ENCODE measurements around the gene TUBB1.
"Not testable (repeated sequence)": the region's sequence is repeated elsewhere in the genome, so short reads cannot be mapped to it uniquely, and the experiment has no call there.

The TUBB1 gene

DNA sequence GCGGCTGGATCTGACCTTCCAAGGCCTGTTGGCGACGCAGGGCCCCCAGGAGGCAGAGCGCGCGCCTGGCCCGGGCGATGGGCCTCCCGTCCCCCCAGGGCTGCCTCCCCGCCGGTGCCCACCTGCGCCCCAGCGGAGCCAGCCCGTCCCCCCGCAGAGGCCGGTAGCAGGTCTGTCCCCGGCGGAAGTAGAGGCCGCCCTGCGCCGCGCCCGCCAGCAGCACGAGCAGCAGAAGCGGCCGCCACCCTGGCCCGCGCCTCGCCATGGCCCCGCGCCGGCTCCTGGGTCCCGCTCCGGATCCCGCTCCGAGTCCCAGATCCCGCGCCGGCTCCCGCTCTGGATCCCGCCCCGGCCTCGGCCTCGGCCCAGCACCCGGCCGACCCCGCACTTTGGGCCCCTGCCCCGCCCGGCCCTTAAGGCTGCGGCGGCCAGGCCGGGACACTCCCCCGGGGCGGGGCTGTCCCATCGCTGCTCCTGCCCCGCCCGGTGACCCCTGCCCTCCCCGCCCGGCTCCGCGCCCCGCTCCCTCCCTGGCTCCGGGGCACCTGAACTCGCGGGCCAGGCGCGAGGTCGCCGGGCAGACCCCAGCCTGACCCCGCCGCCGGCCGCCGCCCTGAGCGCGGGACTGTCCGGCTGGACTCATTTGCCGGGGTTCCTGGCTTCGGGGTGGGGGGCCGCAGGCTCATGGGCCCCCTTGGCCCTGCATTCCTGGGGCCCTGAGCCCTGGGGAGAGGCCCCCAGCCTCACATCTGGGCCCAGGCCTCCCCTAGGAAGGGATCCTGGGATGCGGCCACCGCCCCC, 12.2 kb upstream of the TUBB1 start, which contains the start of gene CTSZ:
Gene CTSZ (minus strand): TSS at position 391 of the 801 bp plus-strand sequence. CDS start 126 bp downstream, at position 265.
- Histone ChIP-seq H3K4me3 (ENCODE audit: low read depth, low read length) (no peak within 1 kb of the TSS), H3K4me1 (no peaks in the 10 kb centered on the region), H3K36me3 (no peaks in the 10 kb centered on the region), H3K9me3 (no peaks in the 10 kb centered on the region), H3K27me3 (no peaks in the 10 kb centered on the region)
- DNase-seq, result no peak
- TF ChIP-seq, protein P1, sequence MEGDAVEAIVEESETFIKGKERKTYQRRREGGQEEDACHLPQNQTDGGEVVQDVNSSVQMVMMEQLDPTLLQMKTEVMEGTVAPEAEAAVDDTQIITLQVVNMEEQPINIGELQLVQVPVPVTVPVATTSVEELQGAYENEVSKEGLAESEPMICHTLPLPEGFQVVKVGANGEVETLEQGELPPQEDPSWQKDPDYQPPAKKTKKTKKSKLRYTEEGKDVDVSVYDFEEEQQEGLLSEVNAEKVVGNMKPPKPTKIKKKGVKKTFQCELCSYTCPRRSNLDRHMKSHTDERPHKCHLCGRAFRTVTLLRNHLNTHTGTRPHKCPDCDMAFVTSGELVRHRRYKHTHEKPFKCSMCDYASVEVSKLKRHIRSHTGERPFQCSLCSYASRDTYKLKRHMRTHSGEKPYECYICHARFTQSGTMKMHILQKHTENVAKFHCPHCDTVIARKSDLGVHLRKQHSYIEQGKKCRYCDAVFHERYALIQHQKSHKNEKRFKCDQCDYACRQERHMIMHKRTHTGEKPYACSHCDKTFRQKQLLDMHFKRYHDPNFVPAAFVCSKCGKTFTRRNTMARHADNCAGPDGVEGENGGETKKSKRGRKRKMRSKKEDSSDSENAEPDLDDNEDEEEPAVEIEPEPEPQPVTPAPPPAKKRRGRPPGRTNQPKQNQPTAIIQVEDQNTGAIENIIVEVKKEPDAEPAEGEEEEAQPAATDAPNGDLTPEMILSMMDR (IDR thresholded peaks at IDR 0.05; ENCODE audit: low read depth, low read length), result no peak

DNA sequence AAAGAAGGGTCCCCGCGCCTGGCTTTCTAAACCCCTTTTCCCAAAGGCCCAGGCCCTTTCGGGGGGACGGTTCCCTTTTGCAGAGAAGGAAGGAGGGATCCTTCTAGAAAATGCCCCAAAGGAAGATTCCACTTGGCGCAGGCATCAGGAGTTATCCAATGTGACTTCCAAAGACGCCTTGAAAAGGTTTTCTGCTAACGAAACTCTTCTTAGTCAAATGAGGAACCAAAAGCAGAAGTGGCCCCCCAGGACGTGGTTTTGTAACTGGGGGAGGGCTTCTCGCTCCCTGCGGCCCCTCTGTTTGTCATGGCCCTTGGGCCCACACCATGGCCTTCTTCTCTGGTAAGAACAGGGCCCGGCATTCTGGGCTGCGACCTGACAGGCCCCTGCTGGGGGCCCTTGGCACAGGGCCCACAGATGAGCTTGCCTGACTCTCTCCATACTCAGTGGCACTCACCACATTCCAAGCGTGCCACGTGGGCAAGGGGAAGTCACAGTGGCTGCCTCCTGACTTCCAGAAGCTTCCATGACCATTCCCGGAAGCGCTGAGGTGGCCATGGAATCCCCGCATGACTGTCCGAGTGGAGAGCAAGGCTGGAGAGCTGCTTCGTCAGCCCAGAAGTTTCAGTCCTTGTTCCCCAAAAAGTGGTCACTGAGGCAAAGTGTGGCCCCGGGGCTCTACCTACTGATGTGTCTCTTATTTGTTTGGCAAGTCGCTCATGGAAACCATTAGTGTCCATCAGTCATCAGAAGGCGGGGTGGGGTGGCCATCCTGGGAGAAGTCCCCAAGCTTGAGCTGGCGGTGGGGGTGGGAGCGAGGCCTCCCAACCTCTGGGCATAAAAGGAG, 11.3 kb upstream of the TUBB1 start:
- DNase-seq, result no peak

DNA sequence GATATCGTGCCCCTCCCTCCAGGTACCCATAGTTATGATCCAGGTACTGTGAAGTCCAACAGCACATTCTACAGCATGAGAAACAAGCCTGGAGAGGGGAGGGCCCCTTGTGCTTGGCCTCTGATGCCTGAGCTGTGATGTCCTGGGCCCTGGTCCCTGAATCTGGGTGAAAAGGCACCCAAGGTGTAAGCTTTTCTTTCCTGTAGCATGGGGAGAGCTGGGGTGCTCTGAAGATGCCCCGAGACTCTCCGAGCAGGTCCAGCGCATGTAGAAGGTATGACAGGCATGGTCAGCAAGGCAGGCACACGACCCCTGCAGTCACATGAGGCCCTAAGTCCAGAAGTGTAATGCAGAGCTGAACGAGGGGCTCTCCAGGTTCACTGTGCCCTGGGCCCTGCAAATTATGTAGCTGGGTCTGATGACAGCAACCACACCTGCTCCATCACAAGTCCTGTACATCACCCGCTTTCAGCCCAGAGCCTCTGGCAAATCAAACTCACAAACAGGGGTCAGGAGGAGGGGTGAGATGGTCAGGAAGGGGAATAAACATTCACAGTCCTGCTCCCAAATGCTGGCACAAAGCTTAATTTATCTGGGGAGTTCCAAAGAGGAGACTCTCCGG, 10.4 kb upstream of the TUBB1 start:
- Histone ChIP-seq H3K27me3 (no peaks in the 10 kb centered on the region), H3K4me1 (no peaks in the 10 kb centered on the region), H3K9me3 (no peaks in the 10 kb centered on the region), H3K36me3 (no peaks in the 10 kb centered on the region), H3K4me3 (ENCODE audit: low read depth, low read length) (no peak overlapping the region)
- DNase-seq, result no peak
- TF ChIP-seq, protein P1 (IDR thresholded peaks at IDR 0.05; ENCODE audit: low read depth, low read length), result no peak

More for the DNA sequence above, 11.3 kb upstream of the TUBB1 start:
- no peak overlapping the region for H3K4me3 ChIP-seq (ENCODE audit: low read depth, low read length)
- H3K36me3 ChIP-seq, result no peaks in the 10 kb centered on the region
- no peaks in the 10 kb centered on the region for H3K9me3 ChIP-seq
- TF ChIP-seq, protein P1 (IDR thresholded peaks at IDR 0.05; ENCODE audit: low read depth, low read length), result no peak
- H3K27me3 ChIP-seq, result no peaks in the 10 kb centered on the region
- no peaks in the 10 kb centered on the region for H3K4me1 ChIP-seq

DNA sequence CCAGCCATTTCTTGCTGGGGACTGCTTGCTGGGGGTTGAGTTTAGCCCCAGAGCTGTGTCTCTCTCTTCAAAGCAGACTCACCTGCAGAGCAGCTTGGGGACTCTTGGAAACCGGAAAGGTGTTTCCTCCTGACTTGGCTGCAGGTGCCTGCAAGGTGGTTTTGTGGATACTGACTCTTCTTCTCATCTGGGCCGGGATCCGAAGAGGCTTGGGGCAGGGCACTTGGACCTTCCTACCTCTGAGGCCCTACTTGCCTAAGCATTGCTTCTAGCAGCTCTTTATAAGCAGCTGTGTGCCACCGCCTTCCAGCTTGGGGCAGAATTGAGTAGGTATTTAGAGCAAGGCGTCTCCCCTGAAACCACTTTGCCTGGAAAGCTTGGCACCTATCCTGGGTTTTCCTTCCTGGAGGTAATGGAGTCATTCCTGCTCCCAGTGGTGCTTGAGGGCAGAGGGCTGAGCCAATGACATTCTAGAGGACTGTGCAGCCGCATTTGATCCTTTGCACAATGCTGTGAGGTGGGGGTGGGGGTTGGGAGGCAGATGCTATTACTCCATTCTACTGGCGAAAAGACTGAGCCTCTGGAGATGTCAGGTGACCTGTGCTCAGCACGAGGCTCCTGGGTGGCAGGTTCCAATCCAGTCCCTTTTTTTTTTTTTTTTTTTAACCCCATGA, 8.8 kb upstream of the TUBB1 start:
- no peaks in the 10 kb centered on the region for H3K27me3 ChIP-seq
- no peaks in the 10 kb centered on the region for H3K9me3 ChIP-seq
- TF ChIP-seq, protein P1 (IDR thresholded peaks at IDR 0.05; ENCODE audit: low read depth, low read length), result no peak
- no peaks in the 10 kb centered on the region for H3K4me1 ChIP-seq
- no peak for DNase-seq
- H3K4me3 ChIP-seq (ENCODE audit: low read depth, low read length), result no peak overlapping the region
- H3K36me3 ChIP-seq, result no peaks in the 10 kb centered on the region

DNA sequence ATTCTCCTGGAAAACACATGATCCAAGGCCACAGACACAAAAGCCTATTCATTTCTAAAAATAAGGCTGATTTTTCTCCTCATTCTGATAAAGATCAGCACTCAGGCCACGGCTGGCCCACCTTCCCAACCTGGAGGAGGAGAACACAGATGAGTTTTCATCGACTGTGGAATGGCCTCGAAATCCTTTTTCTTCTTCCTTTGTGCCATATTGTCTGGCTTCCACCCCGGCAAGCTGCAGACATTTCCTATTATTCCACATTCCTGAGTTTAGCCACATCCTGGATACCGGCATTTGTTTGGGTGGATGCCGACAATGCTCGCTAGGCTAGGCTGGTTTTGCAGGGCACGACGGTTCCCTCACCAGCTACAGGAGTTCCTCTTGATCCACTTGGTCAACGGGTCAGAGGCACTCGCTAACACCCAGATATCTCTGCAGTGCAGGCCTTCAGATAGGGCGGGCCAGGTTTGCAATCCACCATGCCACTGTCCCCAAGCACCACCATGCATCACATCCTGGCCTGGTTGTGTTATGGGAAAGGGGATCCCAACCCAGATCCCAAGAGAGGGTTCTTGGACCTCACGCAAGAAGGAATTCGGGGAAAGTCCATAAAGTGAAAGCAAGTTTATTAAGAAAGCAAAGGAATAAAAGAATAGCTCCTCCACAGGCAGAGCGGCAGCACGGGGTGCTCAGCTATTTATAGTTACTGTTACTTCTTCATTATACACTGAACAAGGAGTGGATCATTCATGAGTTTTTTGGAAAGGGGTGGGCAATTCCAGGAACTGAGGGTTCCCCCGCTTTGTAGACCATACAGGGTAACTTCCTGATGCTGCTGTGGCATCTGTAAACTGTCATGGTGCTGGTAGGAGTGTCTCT, 8.0 kb upstream of the TUBB1 start:
- Histone ChIP-seq H3K36me3 (no peaks in the 10 kb centered on the region), H3K4me3 (ENCODE audit: low read depth, low read length) (no peak overlapping the region), H3K9me3 (no peaks in the 10 kb centered on the region), H3K4me1 (peaks cover 2% of the 10 kb centered on the region), H3K27me3 (no peaks in the 10 kb centered on the region)
- DNase-seq, result no peak
- TF ChIP-seq, protein P1 (IDR thresholded peaks at IDR 0.05; ENCODE audit: low read depth, low read length), result no peak

DNA sequence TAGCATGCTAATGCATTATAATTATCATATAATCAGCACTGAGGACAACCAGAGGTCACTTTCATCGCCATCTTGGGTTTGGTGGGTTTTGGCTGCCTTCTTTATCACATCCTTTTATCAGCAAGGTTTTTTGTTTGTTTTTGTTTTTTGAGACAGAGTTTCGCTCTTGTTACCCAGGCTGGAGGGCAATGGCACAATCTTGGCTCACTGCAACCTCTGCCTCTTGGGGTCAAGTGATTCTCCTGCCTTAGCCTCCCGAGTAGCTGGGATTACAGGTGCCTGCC, 7.4 kb upstream of the TUBB1 start:
- H3K27me3 ChIP-seq; H3K4me1 ChIP-seq; DNase-seq; H3K36me3 ChIP-seq; H3K4me3 ChIP-seq (ENCODE audit: low read depth, low read length); H3K9me3 ChIP-seq: not testable (repeated sequence)

Measured in BE2C (cell line).